Endothelial cell of umbilical vein (primary cell): ENCODE data around the gene PDK2. TPM values are rescaled to one million over a fixed set of nuclear protein-coding genes. Genes with fewer than 3 reads are reported as not detected.
A peak's percentile ranks its signal among the peaks of the same experiment; 100 is the strongest.

Source experiments
- BruUV-seq: library from RNA; stranded (reverse); fragments of 400-500 nt; replicated peaks from 2 replicates; lab custom pipeline; 2021; lab: Mats Ljungman, UMichigan
- CTCF ChIA-PET: fragments of 300-600, 350-600 bp; sonication (Branson Sonifier 250); formaldehyde crosslinking; loops from one replicate; lab custom pipeline; 2021; ENCODE audit warnings: antibody characterized with exemption, inconsistent platforms; lab: Charles Lee
- POLR2A ChIA-PET: fragments of 300-600, 350-600 bp; sonication (Branson Sonifier 250); formaldehyde crosslinking; loops from one replicate; lab custom pipeline; 2021; ENCODE audit warnings: antibody characterized with exemption, inconsistent platforms; lab: Charles Lee
- DNase-seq: peaks from one replicate; pipeline ENCODE4 v3.0.0-alpha.2; 2011; ENCODE audit warnings: low read depth, low spot score
- FAIRE-seq: peaks from 2 replicates; lab custom pipeline; 2011; peaks lifted over from hg19 to GRCh38; lab: Jason Lieb, UNC
- H2AFZ ChIP-seq: 2 replicates; pipeline ENCODE4 v1.6.0; 2012; ENCODE audit warnings: low read depth, low read length, control low read depth, inconsistent platforms
- H3K27ac ChIP-seq: 2 replicates; pipeline ENCODE4 v1.5.1; 2011; ENCODE audit warnings: low read depth, mild to moderate bottlenecking, control low read depth, low read length, moderate library complexity; ENCODE audit not compliant: insufficient read depth
- H3K27me3 ChIP-seq, 2 experiments: 2 replicates each; pipeline versions ENCODE4 v1.6.0 to v1.6.1; 2011; ENCODE audit warnings: low read length in 2 of 2, mixed read lengths in 1 of 2; ENCODE audit not compliant: control insufficient read depth in 2 of 2, insufficient read depth in 2 of 2
- H3K36me3 ChIP-seq, 2 experiments: 2 replicates in 1 of 2; 3 replicates in 1 of 2; pipeline ENCODE4 v1.5.1; 2011; ENCODE audit warnings: low read length in 2 of 2, mild to moderate bottlenecking in 1 of 2, moderate library complexity in 1 of 2; ENCODE audit not compliant: control insufficient read depth in 2 of 2, insufficient read depth in 2 of 2; ENCODE audit errors: extremely low read depth in 1 of 2
- H3K4me1 ChIP-seq: 3 replicates; pipeline ENCODE4 v1.5.1; 2011; ENCODE audit warnings: mild to moderate bottlenecking, low read length; ENCODE audit not compliant: control insufficient read depth, insufficient read depth; ENCODE audit errors: extremely low read depth
- H3K4me2 ChIP-seq: 2 replicates; pipeline ENCODE4 v1.6.1; 2011; ENCODE audit warnings: low read length, control low read depth, mixed read lengths; ENCODE audit not compliant: insufficient read depth
- H3K4me3 ChIP-seq, 3 experiments: fragments of 200-600 bp in 1 of 3; sonication (generic), shearing (Covaris generic) in 1 of 3; replicated peaks in 1 of 3; 2 replicates each; pipeline ENCODE4 v1.5.1; 2011 to 2016; ENCODE audit warnings: control low read depth in 3 of 3, low read length in 3 of 3, mild to moderate bottlenecking in 2 of 3, inconsistent platforms in 1 of 3, low read depth in 1 of 3, moderate library complexity in 1 of 3; ENCODE audit not compliant: insufficient read depth in 1 of 3
- H3K79me2 ChIP-seq: 2 replicates; pipeline ENCODE4 v1.6.0; 2012; ENCODE audit warnings: low read length, inconsistent platforms; ENCODE audit not compliant: control insufficient read depth, insufficient read depth
- H3K9ac ChIP-seq: replicated peaks from 2 replicates; pipeline ENCODE3; 2011; ENCODE audit warnings: low read length, control low read depth; ENCODE audit not compliant: insufficient read depth; ENCODE audit errors: extremely low read depth
- H3K9me1 ChIP-seq: replicated peaks from 3 replicates; pipeline ENCODE4 v1.6.0; 2011; ENCODE audit warnings: mild to moderate bottlenecking, low read length; ENCODE audit not compliant: control insufficient read depth, insufficient read depth; ENCODE audit errors: extremely low read depth
- H3K9me3 ChIP-seq: replicated peaks from 2 replicates; pipeline ENCODE4 v1.5.1; 2012; ENCODE audit warnings: low read length, inconsistent platforms; ENCODE audit not compliant: control insufficient read depth, insufficient read depth
- H4K20me1 ChIP-seq: replicated peaks from 2 replicates; pipeline ENCODE3; 2011; ENCODE audit warnings: mild to moderate bottlenecking, low read length; ENCODE audit not compliant: control insufficient read depth, insufficient read depth; ENCODE audit errors: extremely low read depth
- EZH2 ChIP-seq: IDR thresholded peaks from 2 replicates; pipeline ENCODE4 v1.6.1; 2012; ENCODE audit warnings: borderline replicate concordance, low read depth, mild to moderate bottlenecking, moderate library complexity, low read length, inconsistent platforms; ENCODE audit not compliant: severe bottlenecking
- FOS ChIP-seq: IDR thresholded peaks from 2 replicates; pipeline ENCODE4 v1.6.1; 2011; ENCODE audit warnings: mild to moderate bottlenecking, low read length, moderate library complexity, borderline replicate concordance; ENCODE audit not compliant: insufficient read depth
- GATA2 ChIP-seq: IDR thresholded peaks from 2 replicates; pipeline ENCODE4 v1.7.0; 2011; ENCODE audit warnings: low read depth, mild to moderate bottlenecking, moderate library complexity, mixed read lengths, low read length; ENCODE audit not compliant: insufficient read length, insufficient read depth
- JUN ChIP-seq: IDR thresholded peaks from 2 replicates; pipeline ENCODE4 v1.6.1; 2011; ENCODE audit warnings: borderline replicate concordance, low read depth; ENCODE audit not compliant: insufficient read length, insufficient read depth
- MYC ChIP-seq: IDR thresholded peaks from one replicate; pipeline ENCODE4 v1.6.1; 2011; ENCODE audit warnings: mild to moderate bottlenecking, low read depth, low read length
- POLR2A ChIP-seq: IDR thresholded peaks from 2 replicates; pipeline ENCODE4 v1.6.1; 2012; ENCODE audit warnings: low read depth, mild to moderate bottlenecking, control low read depth, low read length
- POLR2AphosphoS5 ChIP-seq: IDR thresholded peaks from 2 replicates; pipeline ENCODE4 v1.6.1; 2012; ENCODE audit warnings: low read depth, mild to moderate bottlenecking, control low read depth, low read length, moderate library complexity; ENCODE audit not compliant: insufficient read depth
- dilution Hi-C: fragments of 300-500 bp; cut with MboI; formaldehyde crosslinking; loops from one replicate; pipeline ENCODE4 v1.15.0; 2019; ENCODE audit warnings: low sequenced_read_pairs; ENCODE audit not compliant: extremely low pct_ligation_motif_present
- intact Hi-C: fragments of 100-400 bp; cut with micrococcal nuclease; formaldehyde crosslinking; loops from one replicate; pipeline ENCODE4 v1.10.0; 2022
- polyA plus RNA-seq, 4 experiments: library from polyadenylated mRNA; depleted of rRNA in 3 of 4; stranded (reverse) in 3 of 4; unstranded in 1 of 4; fragments of >200 nt; gene quantifications; 2 replicates each; pipeline versions ENCODE4 v1.2.1 to v1.2.3, GENCODE V29; 2011 to 2012; ENCODE audit warnings: missing spikeins in 1 of 4
- total RNA-seq: library from RNA; stranded (reverse); gene quantifications from 2 replicates; pipeline ENCODE4 v1.2.3, GENCODE V29; 2021
- TF ChIP-seq, protein P1 (sequence below): IDR thresholded peaks from 2 replicates; pipeline ENCODE4 v1.6.1; 2011; ENCODE audit not compliant: insufficient read depth, insufficient read length
- TF ChIP-seq, protein P2 (sequence below), 2 donors: IDR thresholded peaks; 1 replicate in 1 of 2; 2 replicates in 1 of 2; pipeline ENCODE4 v1.5.1; 2011; ENCODE audit warnings: low read length in 2 of 2, mild to moderate bottlenecking in 2 of 2, moderate library complexity in 2 of 2, control low read depth in 1 of 2, inconsistent platforms in 1 of 2, low read depth in 1 of 2; ENCODE audit not compliant: insufficient read depth in 1 of 2; ENCODE audit errors: extremely low read depth in 1 of 2

The PDK2 gene
- total and polyA plus RNA-seq, 2 donors (not counting 3 experiments of a cell fraction or from before 2014, with no cell fraction given), result 21.3 to 114 TPM

GRCh38 chr17:50147841-50148225 lies 52.7 kb downstream of the PDK2 start:
- peak overlapping the region; percentile 82 for H3K4me2 ChIP-seq
- peaks cover 0 to 19% of the 10 kb centered on the region in 2 experiments for H3K36me3 ChIP-seq
- no peak for TF ChIP-seq MYC
- TF ChIP-seq EZH2, result no peak
- no peak for TF ChIP-seq GATA2
- TF ChIP-seq FOS, result no peak
- no peak for TF ChIP-seq JUN
- TF ChIP-seq POLR2A, result no peak
- TF ChIP-seq, protein P1, sequence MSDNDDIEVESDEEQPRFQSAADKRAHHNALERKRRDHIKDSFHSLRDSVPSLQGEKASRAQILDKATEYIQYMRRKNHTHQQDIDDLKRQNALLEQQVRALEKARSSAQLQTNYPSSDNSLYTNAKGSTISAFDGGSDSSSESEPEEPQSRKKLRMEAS, result no peak
- TF ChIP-seq POLR2AphosphoS5, result no peak
- TF ChIP-seq, protein P2, sequence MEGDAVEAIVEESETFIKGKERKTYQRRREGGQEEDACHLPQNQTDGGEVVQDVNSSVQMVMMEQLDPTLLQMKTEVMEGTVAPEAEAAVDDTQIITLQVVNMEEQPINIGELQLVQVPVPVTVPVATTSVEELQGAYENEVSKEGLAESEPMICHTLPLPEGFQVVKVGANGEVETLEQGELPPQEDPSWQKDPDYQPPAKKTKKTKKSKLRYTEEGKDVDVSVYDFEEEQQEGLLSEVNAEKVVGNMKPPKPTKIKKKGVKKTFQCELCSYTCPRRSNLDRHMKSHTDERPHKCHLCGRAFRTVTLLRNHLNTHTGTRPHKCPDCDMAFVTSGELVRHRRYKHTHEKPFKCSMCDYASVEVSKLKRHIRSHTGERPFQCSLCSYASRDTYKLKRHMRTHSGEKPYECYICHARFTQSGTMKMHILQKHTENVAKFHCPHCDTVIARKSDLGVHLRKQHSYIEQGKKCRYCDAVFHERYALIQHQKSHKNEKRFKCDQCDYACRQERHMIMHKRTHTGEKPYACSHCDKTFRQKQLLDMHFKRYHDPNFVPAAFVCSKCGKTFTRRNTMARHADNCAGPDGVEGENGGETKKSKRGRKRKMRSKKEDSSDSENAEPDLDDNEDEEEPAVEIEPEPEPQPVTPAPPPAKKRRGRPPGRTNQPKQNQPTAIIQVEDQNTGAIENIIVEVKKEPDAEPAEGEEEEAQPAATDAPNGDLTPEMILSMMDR (IDR thresholded peaks at IDR 0.05; ENCODE audit: extremely low read depth in 1 of 2, insufficient read depth in 1 of 2, low read depth in 1 of 2, low read length in 2 of 2), result no peak
- no peak overlapping the region for H2AFZ ChIP-seq
- peaks cover 34% of the 10 kb centered on the region for H3K4me1 ChIP-seq
- no peaks in the 10 kb centered on the region for H3K27me3 ChIP-seq
- no peaks in the 10 kb centered on the region for H3K9me3 ChIP-seq
- ChIA-PET CTCF (interaction anchor here (1.0 to 4.1 kb wide), 5 partner anchors 8 to 31 kb away, joined by 3 to 21 read pairs (median 4); partner anchors contain the start of gene SAMD14), POLR2A (no interaction called here)
- peak overlapping the region; percentile 63 to 82 (median 65) for H3K4me3 ChIP-seq
- intact Hi-C loops (no loop called here), dilution Hi-C loops (no loop called here)
- DNase-seq (no peak), FAIRE-seq (peak; percentile 18)
- peak overlapping the region; percentile 42 for H3K9ac ChIP-seq
- peak overlapping the region; percentile 19 for H3K27ac ChIP-seq
- H3K9me1 ChIP-seq, result no peaks in the 10 kb centered on the region
- BruUV-seq, result no TSS peak
- no peaks in the 10 kb centered on the region for H4K20me1 ChIP-seq
- H3K79me2 ChIP-seq, result peaks cover 70% of the 10 kb centered on the region
